GM19397 (cell line): Measurements from ENCODE around the gene TPCN1.
A peak's percentile ranks its signal among the peaks of the same experiment; 100 is the strongest.

Experiments used
- ATAC-seq: cut with Tn5 transposase; IDR thresholded peaks from one replicate; pipeline ENCODE4 v1.9.1; 2021; ENCODE audit warnings: mild to moderate bottlenecking, moderate library complexity; ENCODE audit not compliant: unreplicated experiment

The TPCN1 gene

GRCh38 chr12:113222730-113223531, 1.7 kb downstream of the TPCN1 start:
- no peak for ATAC-seq

- ATAC-seq, result no peak
These were observed 3.7 kb downstream of the TPCN1 start for GRCh38 chr12:113224955-113225354.

GRCh38 chr12:113226696-113227568, 5.7 kb downstream of the TPCN1 start:
- ATAC-seq, result no peak

GRCh38 chr12:113227686-113228391, 6.6 kb downstream of the TPCN1 start:
- no peak for ATAC-seq

GRCh38 chr12:113228394-113229028, 7.2 kb downstream of the TPCN1 start:
- ATAC-seq, result no peak

- no peak for ATAC-seq
These were observed 9.3 kb downstream of the TPCN1 start for GRCh38 chr12:113230315-113231234.

- no peak for ATAC-seq
These were observed 10.2 kb downstream of the TPCN1 start for GRCh38 chr12:113231235-113232088.

GRCh38 chr12:113232089-113232839, 11.0 kb downstream of the TPCN1 start:
- ATAC-seq, result no peak

GRCh38 chr12:113232840-113233585, 11.7 kb downstream of the TPCN1 start:
- ATAC-seq, result peak; percentile 65

- no peak for ATAC-seq
These were observed 12.7 kb downstream of the TPCN1 start for GRCh38 chr12:113233967-113234366.

GRCh38 chr12:113234483-113234882, 13.2 kb downstream of the TPCN1 start:
- no peak for ATAC-seq

- ATAC-seq, result no peak
These were observed 14.7 kb downstream of the TPCN1 start for GRCh38 chr12:113235976-113236375.

- no peak for ATAC-seq
These were observed 15.5 kb downstream of the TPCN1 start for GRCh38 chr12:113236539-113237399.

- ATAC-seq, result no peak
These were observed 16.5 kb downstream of the TPCN1 start for GRCh38 chr12:113237748-113238147.

GRCh38 chr12:113238309-113238708, 17.0 kb downstream of the TPCN1 start:
- no peak for ATAC-seq

- no peak for ATAC-seq
These were observed 18.1 kb downstream of the TPCN1 start for GRCh38 chr12:113239288-113239771.
